ENCODE results near the gene SLC66A2.
"Not testable (repeated sequence)": the region's sequence is repeated elsewhere in the genome, so short reads cannot be mapped to it uniquely, and the experiment has no call there.

The SLC66A2 gene

GRCh38 chr18:79900610-79901570, 50.6 kb downstream of the SLC66A2 start:
- FAIRE-seq: no peak

- FAIRE-seq: no peak
Measured at GRCh38 chr18:79899609-79900445, 51.6 kb downstream of the SLC66A2 start.

- FAIRE-seq: no peak
Measured at GRCh38 chr18:79898952-79899608, 52.4 kb downstream of the SLC66A2 start.

- no peak for FAIRE-seq
Measured at GRCh38 chr18:79897940-79898625, 53.4 kb downstream of the SLC66A2 start.

GRCh38 chr18:79896738-79897137, 54.7 kb downstream of the SLC66A2 start:
- FAIRE-seq: no peak

GRCh38 chr18:79890674-79891073, 60.8 kb downstream of the SLC66A2 start:
- FAIRE-seq: no peak

GRCh38 chr18:79889569-79889968, 61.9 kb downstream of the SLC66A2 start:
- FAIRE-seq: no peak

GRCh38 chr18:79888016-79888415, 63.4 kb downstream of the SLC66A2 start:
- FAIRE-seq: no peak

GRCh38 chr18:79887181-79888000, 64.1 kb downstream of the SLC66A2 start:
- no peak for FAIRE-seq

- FAIRE-seq: no peak
Measured at GRCh38 chr18:79884963-79885728, 66.3 kb downstream of the SLC66A2 start.

- no peak for FAIRE-seq
Measured at GRCh38 chr18:79884294-79884962, 67.0 kb downstream of the SLC66A2 start.

- FAIRE-seq: no peak
Measured at GRCh38 chr18:79883461-79884293, 67.8 kb downstream of the SLC66A2 start.

GRCh38 chr18:79882522-79883241, 68.8 kb downstream of the SLC66A2 start:
- no peak for FAIRE-seq

- no peak for FAIRE-seq
Measured at GRCh38 chr18:79881695-79882094, 69.8 kb downstream of the SLC66A2 start.

- no peak for FAIRE-seq
Measured at GRCh38 chr18:79879566-79879965, 71.9 kb downstream of the SLC66A2 start.

- FAIRE-seq: no peak
Measured at GRCh38 chr18:79878741-79879378, 72.6 kb downstream of the SLC66A2 start.

- not testable (repeated sequence) for FAIRE-seq
Measured at GRCh38 chr18:79878246-79878645, 73.2 kb downstream of the SLC66A2 start.

Data from TTC549 (cell line).